Smooth muscle cell (in vitro differentiated cells): ENCODE results near the gene LYSMD4. TPM values are rescaled to one million over a fixed set of nuclear protein-coding genes. Genes with fewer than 3 reads are reported as not detected.

Experiments
- DNase-seq: peaks from one replicate; lab custom pipeline; 2025; ENCODE audit not compliant: unreplicated experiment; lab: John Stamatoyannopoulos, UW
- H2AFZ ChIP-seq: fragments of 200-600 bp; sonication (generic); 2 replicates; pipeline ENCODE4 v1.6.0; 2016; ENCODE audit warnings: antibody characterized with exemption, low read depth, mild to moderate bottlenecking
- H3F3A ChIP-seq: fragments of 200-600 bp; sonication (generic); 2 replicates; pipeline ENCODE4 v1.6.0; 2017; ENCODE audit warnings: antibody characterized with exemption, low read depth
- H3K27ac ChIP-seq: fragments of 200-600 bp; sonication (generic); 2 replicates; pipeline ENCODE4 v1.5.1; 2016; ENCODE audit warnings: low read depth, mild to moderate bottlenecking
- H3K27me3 ChIP-seq: fragments of 200-600 bp; sonication (generic); 2 replicates; pipeline ENCODE4 v1.6.1; 2016; ENCODE audit warnings: low read depth, mild to moderate bottlenecking
- H3K36me3 ChIP-seq: fragments of 200-600 bp; sonication (generic); 2 replicates; pipeline ENCODE4 v1.5.1; 2016; ENCODE audit warnings: low read depth
- H3K4me1 ChIP-seq: fragments of 200-600 bp; sonication (generic); 2 replicates; pipeline ENCODE4 v1.5.1; 2016; ENCODE audit warnings: low read depth
- H3K4me2 ChIP-seq: fragments of 200-600 bp; sonication (generic); 2 replicates; pipeline ENCODE4 v1.6.0; 2016; ENCODE audit warnings: mild to moderate bottlenecking
- H3K4me3 ChIP-seq: fragments of 200-600 bp; sonication (generic); 2 replicates; pipeline ENCODE4 v1.5.1; 2016; ENCODE audit warnings: mild to moderate bottlenecking
- H3K79me2 ChIP-seq: fragments of 200-600 bp; sonication (generic); 2 replicates; pipeline ENCODE4 v1.6.0; 2016; ENCODE audit warnings: low read depth, mild to moderate bottlenecking
- H3K9ac ChIP-seq: fragments of 200-600 bp; sonication (generic); 2 replicates; pipeline ENCODE4 v1.6.0; 2016; ENCODE audit warnings: low read depth
- H3K9me3 ChIP-seq: fragments of 200-600 bp; sonication (generic); replicated peaks from 2 replicates; pipeline ENCODE4 v1.5.1; 2016; ENCODE audit warnings: low read depth
- H4K20me1 ChIP-seq: fragments of 200-600 bp; sonication (generic); 2 replicates; pipeline ENCODE4 v1.6.0; 2016; ENCODE audit warnings: low read depth
- CTCF ChIP-seq: fragments of 200-600 bp; sonication (generic); IDR thresholded peaks from 2 replicates; pipeline ENCODE4 v1.5.1; 2017; ENCODE audit warnings: borderline replicate concordance, mild to moderate bottlenecking, antibody characterized with exemption; ENCODE audit not compliant: insufficient read depth, poor library complexity, severe bottlenecking
- WGBS: methylation state at CpG from one replicate; pipeline ENCODE4 v1.1.7; 2016; ENCODE audit warnings: low lambda C conversion rate; 5-methylcytosine and 5-hydroxymethylcytosine counted together
- polyA plus RNA-seq: library from polyadenylated mRNA; unstranded; fragments of >200 nt; fragmentation: Nextera tagmentation; extraction: Ambion mirVana; gene quantifications from 2 replicates; pipeline ENCODE4 v1.2.1, GENCODE V29; 2016
- total RNA-seq: library from RNA; depleted of rRNA; stranded (reverse); fragments of >200 nt; gene quantifications from 2 replicates; pipeline ENCODE4 v1.2.3, GENCODE V29; 2014

Gene LYSMD4
- total and polyA plus RNA-seq, 2 experiments from 2014 or later, result 4.4 to 6.0 TPM

DNA sequence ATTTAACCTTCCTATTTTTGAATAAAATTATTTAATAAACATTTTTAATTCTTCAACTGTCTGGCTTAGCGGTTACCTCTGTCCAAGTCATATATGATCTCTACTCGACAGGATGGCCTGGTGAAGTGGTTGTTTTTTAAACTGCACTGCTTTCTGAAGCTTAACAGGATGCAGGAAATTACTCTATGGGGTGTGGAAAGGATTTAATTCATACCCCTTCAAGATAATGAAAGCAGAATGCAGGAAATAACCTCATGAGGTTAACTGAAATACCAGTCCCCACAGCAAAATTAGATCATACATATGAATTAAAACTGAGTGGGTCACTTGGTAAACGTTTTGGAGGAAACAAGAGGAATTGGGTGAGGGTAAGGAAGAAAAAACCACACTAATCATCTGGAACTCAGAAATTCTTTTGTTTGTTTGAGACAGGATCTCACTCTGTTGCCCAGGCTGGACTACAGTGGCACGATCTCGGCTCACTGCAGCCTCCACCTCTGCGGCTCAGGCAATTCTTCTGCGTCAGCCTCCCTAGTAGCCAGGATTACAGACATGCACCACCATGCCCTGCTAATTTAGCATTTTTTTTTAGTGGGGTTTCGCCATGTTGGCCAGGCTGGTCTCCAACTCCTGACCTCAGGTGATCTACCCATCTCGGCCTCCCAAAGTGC lies 50.1 kb downstream of the LYSMD4 start:
- TF ChIP-seq CTCF, result no peak
- Histone ChIP-seq H3K27me3 (no peaks in the 10 kb centered on the region), H3K79me2 (peaks cover 19% of the 10 kb centered on the region), H3K4me3 (no peak overlapping the region), H3K9ac (no peak overlapping the region), H3K4me2 (peak overlapping the region; percentile 44), H3K9me3 (peaks cover 7% of the 10 kb centered on the region), H2AFZ (no peak overlapping the region), H4K20me1 (peaks cover 3% of the 10 kb centered on the region), H3F3A (no peaks in the 10 kb centered on the region), H3K27ac (peak overlapping the region; percentile 63), H3K4me1 (no peaks in the 10 kb centered on the region), H3K36me3 (peaks cover 16% of the 10 kb centered on the region)
- 85% methylated on average over 9 of the region's 9 CpGs for whole genome bisulfite sequencing
- no peak for DNase-seq

- whole genome bisulfite sequencing, result 4% methylated on average over 1 of the region's 1 CpG
- Histone ChIP-seq H3K4me2 (peak overlapping the region; percentile 44), H2AFZ (no peak overlapping the region), H3K36me3 (peaks cover 17% of the 10 kb centered on the region), H3K27ac (peak overlapping the region; percentile 63), H3K9me3 (peaks cover 7% of the 10 kb centered on the region), H3F3A (no peaks in the 10 kb centered on the region), H3K4me1 (no peaks in the 10 kb centered on the region), H3K4me3 (no peak overlapping the region), H4K20me1 (peaks cover under 1% of the 10 kb centered on the region), H3K9ac (no peak overlapping the region), H3K27me3 (no peaks in the 10 kb centered on the region), H3K79me2 (peaks cover 18% of the 10 kb centered on the region)
- no peak for TF ChIP-seq CTCF
- no peak for DNase-seq
Observed at GRCh38 chr15:99682455-99682854, 50.8 kb downstream of the LYSMD4 start.

DNA sequence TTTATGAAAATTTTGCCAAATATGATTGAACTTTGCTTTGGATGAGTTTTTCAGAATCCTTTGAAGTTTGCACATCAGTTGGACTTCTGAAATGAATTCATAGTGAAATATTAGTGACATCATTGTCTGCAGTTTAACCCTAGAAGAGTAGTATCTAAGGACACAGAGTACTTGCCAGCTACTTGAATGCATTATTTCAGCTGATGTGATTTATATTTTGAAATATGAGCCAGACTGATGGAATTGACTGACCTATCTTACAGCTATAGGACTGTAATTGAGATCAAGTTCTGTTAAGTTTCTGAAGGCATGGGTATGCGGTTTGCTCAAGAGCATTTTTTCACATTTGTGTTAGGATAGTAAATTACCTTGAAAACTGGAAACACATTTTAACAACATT lies 51.2 kb downstream of the LYSMD4 start:
- DNase-seq, result no peak
- Histone ChIP-seq H3F3A (no peaks in the 10 kb centered on the region), H4K20me1 (no peaks in the 10 kb centered on the region), H3K27ac (peak overlapping the region; percentile 63), H3K79me2 (peaks cover 14% of the 10 kb centered on the region), H3K4me3 (no peak overlapping the region), H3K9ac (no peak overlapping the region), H3K27me3 (no peaks in the 10 kb centered on the region), H3K36me3 (peaks cover 20% of the 10 kb centered on the region), H3K4me2 (no peak overlapping the region), H3K4me1 (no peaks in the 10 kb centered on the region), H2AFZ (no peak overlapping the region), H3K9me3 (peaks cover 7% of the 10 kb centered on the region)
- 96% methylated on average over 1 of the region's 1 CpG for WGBS
- TF ChIP-seq CTCF, result no peak

DNA sequence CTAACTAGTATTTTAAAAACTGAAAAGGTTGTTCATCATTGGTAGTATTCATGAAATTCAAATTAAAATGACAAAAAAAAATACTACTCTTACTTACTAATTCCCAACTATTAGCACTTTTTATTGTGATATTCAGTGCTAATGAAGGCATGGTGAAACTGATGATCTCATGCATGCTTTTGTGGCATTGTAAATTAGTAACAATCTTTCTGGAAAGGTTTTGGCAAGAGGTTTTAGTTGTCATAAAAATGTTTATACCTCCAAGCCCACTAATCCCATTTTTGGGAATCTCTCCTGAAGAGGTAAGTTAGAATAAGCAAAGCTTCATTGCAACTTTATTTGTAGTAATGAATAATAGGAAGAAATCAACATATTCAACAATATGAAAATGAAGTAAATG lies 53.0 kb downstream of the LYSMD4 start:
- H2AFZ ChIP-seq, result no peak overlapping the region
- H4K20me1 ChIP-seq, result no peaks in the 10 kb centered on the region
- H3K4me3 ChIP-seq, result no peak overlapping the region
- peaks cover 29% of the 10 kb centered on the region for H3K36me3 ChIP-seq
- H3K4me2 ChIP-seq, result no peak overlapping the region
- H3K9ac ChIP-seq, result no peak overlapping the region
- no peak overlapping the region for H3K27ac ChIP-seq
- no peaks in the 10 kb centered on the region for H3K4me1 ChIP-seq
- DNase-seq, result no peak
- no peaks in the 10 kb centered on the region for H3K9me3 ChIP-seq
- H3F3A ChIP-seq, result no peaks in the 10 kb centered on the region
- no peaks in the 10 kb centered on the region for H3K27me3 ChIP-seq
- peaks cover 11% of the 10 kb centered on the region for H3K79me2 ChIP-seq
- no peak for TF ChIP-seq CTCF
